Fibroblast of lung (primary cell): Measurements from ENCODE around the gene HOXC9. TPM values are rescaled to one million over a fixed set of nuclear protein-coding genes. Genes with fewer than 3 reads are reported as not detected.

ENCODE experiments used
- DNase-seq, 2 donors: peaks; one replicate each; pipeline versions ENCODE4 v3.0.0 to v3.0.0-alpha.2; 2010; ENCODE audit warnings: low read depth in 2 of 2
- H2AFZ ChIP-seq: 2 replicates; pipeline ENCODE4 v1.5.1; 2012; ENCODE audit warnings: low read length, control low read depth, inconsistent platforms
- H3K27ac ChIP-seq: 2 replicates; pipeline ENCODE4 v1.5.1; 2011; ENCODE audit warnings: low read length, control low read depth; ENCODE audit not compliant: insufficient read depth
- H3K27me3 ChIP-seq: 2 replicates; pipeline ENCODE4 v1.5.1; 2011; ENCODE audit warnings: mild to moderate bottlenecking, low read length; ENCODE audit not compliant: control insufficient read depth, insufficient read depth
- H3K36me3 ChIP-seq: 2 replicates; pipeline ENCODE4 v1.5.1; 2011; ENCODE audit warnings: low read length; ENCODE audit not compliant: control insufficient read depth, insufficient read depth
- H3K4me1 ChIP-seq: 2 replicates; pipeline ENCODE4 v1.5.1; 2011; ENCODE audit warnings: low read length; ENCODE audit not compliant: control insufficient read depth, insufficient read depth; ENCODE audit errors: extremely low read depth
- H3K4me2 ChIP-seq: 2 replicates; pipeline ENCODE4 v1.5.1; 2011; ENCODE audit warnings: low read length, control low read depth; ENCODE audit not compliant: insufficient read depth; ENCODE audit errors: extremely low read depth
- H3K4me3 ChIP-seq, 4 experiments: fragments of 200-600 bp in 1 of 4; sonication (generic) in 1 of 4; replicated peaks in 1 of 4; 2 replicates each; pipeline ENCODE4 v1.5.1; 2011 to 2016; ENCODE audit warnings: low read length in 4 of 4, low read depth in 3 of 4, mild to moderate bottlenecking in 3 of 4, control low read depth in 2 of 4, inconsistent platforms in 1 of 4, mixed read lengths in 1 of 4; ENCODE audit not compliant: insufficient read depth in 1 of 4; ENCODE audit errors: control extremely low read depth in 1 of 4
- H3K79me2 ChIP-seq: 2 replicates; pipeline ENCODE4 v1.5.1; 2012; ENCODE audit warnings: mild to moderate bottlenecking, low read length, inconsistent platforms; ENCODE audit not compliant: control insufficient read depth, insufficient read depth
- H3K9ac ChIP-seq: 2 replicates; pipeline ENCODE4 v1.5.1; 2011; ENCODE audit warnings: mild to moderate bottlenecking, low read length, control low read depth; ENCODE audit not compliant: insufficient read depth
- H3K9me3 ChIP-seq: 2 replicates; pipeline ENCODE4 v1.5.1; 2012; ENCODE audit warnings: low read depth, low read length; ENCODE audit not compliant: control insufficient read depth, insufficient read depth
- H4K20me1 ChIP-seq: 2 replicates; pipeline ENCODE4 v1.5.1; 2011; ENCODE audit warnings: low read length; ENCODE audit not compliant: control insufficient read depth, insufficient read depth; ENCODE audit errors: extremely low read depth
- EZH2 ChIP-seq: IDR thresholded peaks from 2 replicates; pipeline ENCODE4 v1.5.1; 2012; ENCODE audit warnings: low read length, control low read depth, mild to moderate bottlenecking; ENCODE audit errors: missing control alignments
- polyA plus RNA-seq, 2 donors: library from polyadenylated mRNA; depleted of rRNA in 1 of 2; stranded (reverse) in 1 of 2; unstranded in 1 of 2; fragments of >200 nt; gene quantifications; 2 replicates each; pipeline ENCODE4 v1.2.1, GENCODE V29; 2011 to 2012; ENCODE audit warnings: missing spikeins in 1 of 2
- total RNA-seq: library from RNA; depleted of rRNA; stranded (reverse); fragments of >200 nt; gene quantifications from 2 replicates; pipeline ENCODE4 v1.2.1, GENCODE V29; 2014
- TF ChIP-seq, protein P1 (sequence below), 2 donors: IDR thresholded peaks in 1 of 2; conservative IDR thresholded peaks in 1 of 2; 1 replicate in 1 of 2; 2 replicates in 1 of 2; pipeline ENCODE4 v1.5.1; 2011 to 2012; ENCODE audit warnings: low read length in 2 of 2, control low read depth in 1 of 2, inconsistent platforms in 1 of 2, low read depth in 1 of 2, mild to moderate bottlenecking in 1 of 2

HOXC9 gene
- total and polyA plus RNA-seq, 2 donors (not counting 1 experiment from before 2014, with no cell fraction given), result 0.24 TPM; not detected in 1

DNA sequence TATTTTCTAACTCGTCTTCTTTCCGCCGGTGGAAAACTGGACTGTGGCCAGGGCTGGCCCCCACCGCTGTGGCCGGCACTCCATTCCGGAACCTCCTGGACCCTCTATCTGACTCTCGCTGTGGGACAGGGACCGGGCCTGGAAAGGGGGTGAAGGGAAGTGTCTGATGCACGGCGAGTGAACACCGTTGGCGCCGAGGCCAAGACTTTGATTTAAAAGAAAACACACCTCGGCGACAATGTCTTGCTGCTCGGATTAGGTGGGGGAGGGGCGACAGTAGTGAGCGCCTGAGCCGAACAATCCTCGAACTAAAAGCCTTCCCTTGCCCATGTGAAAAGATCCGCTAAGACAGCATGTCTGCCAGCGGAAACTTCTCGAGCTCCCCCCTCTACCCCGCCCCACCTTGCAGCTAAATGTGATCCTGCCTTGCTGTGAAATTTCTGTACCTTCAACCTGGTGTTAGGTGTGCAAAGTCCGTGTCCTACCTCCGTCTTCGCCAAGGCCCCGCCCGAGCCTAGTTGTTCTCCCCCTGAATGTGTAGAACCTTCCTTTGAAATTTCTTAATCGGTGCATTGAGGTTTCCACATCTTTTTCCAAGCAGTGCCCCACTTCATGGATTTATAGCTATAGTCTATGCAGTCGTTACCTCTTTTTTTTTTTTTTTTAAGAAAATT is 24.3 kb upstream of the HOXC9 start:
- no peak overlapping the region for H3K27ac ChIP-seq
- no peaks in the 10 kb centered on the region for H3K9me3 ChIP-seq
- no peak overlapping the region for H2AFZ ChIP-seq
- H3K79me2 ChIP-seq, result no peaks in the 10 kb centered on the region
- H3K9ac ChIP-seq, result no peak overlapping the region
- H3K4me2 ChIP-seq, result no peak overlapping the region
- H3K4me1 ChIP-seq, result no peaks in the 10 kb centered on the region
- no peaks in the 10 kb centered on the region for H4K20me1 ChIP-seq
- no peaks in the 10 kb centered on the region for H3K36me3 ChIP-seq
- DNase-seq, result no peak
- peaks cover 92% of the 10 kb centered on the region for H3K27me3 ChIP-seq
- no peak overlapping the region for H3K4me3 ChIP-seq
- peak; percentile 85 for TF ChIP-seq EZH2
- TF ChIP-seq, protein P1, sequence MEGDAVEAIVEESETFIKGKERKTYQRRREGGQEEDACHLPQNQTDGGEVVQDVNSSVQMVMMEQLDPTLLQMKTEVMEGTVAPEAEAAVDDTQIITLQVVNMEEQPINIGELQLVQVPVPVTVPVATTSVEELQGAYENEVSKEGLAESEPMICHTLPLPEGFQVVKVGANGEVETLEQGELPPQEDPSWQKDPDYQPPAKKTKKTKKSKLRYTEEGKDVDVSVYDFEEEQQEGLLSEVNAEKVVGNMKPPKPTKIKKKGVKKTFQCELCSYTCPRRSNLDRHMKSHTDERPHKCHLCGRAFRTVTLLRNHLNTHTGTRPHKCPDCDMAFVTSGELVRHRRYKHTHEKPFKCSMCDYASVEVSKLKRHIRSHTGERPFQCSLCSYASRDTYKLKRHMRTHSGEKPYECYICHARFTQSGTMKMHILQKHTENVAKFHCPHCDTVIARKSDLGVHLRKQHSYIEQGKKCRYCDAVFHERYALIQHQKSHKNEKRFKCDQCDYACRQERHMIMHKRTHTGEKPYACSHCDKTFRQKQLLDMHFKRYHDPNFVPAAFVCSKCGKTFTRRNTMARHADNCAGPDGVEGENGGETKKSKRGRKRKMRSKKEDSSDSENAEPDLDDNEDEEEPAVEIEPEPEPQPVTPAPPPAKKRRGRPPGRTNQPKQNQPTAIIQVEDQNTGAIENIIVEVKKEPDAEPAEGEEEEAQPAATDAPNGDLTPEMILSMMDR (conservative IDR thresholded peaks at IDR 0.05 in 1 of 2, IDR thresholded peaks at IDR 0.05 in 1 of 2; ENCODE audit: low read depth in 1 of 2, low read length in 2 of 2), result no peak

DNA sequence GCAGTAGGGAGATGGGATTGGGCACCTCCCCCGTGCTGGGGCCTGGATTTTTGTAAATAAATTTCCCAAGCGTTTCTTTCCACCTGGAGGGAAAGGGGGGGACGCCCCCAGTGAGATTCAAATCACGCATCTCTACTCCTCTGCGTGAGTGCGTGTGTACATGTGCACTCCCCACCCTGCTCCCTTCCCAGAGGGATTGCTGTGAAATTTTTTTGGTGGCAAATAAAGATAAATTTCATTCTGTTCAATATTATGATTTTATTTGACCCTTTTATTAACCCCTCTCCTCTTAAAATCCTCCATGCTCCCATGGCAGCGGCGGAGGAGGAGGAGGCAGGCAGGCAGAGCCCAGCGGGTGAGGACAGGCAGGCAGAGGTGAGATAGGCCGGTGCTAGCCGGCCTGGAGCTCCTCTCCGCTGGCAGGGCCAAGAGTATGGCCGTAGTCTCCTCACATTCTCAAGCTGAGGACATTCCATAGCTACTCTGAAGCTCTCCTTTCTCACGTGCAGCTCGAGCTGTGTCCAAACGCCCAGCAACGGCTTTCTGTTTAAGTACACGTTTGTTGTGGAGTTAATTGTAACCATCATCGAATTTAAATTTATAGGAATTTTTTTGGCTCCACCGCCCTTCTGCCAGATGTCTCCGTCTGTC is 23.7 kb upstream of the HOXC9 start:
- H3K36me3 ChIP-seq, result no peaks in the 10 kb centered on the region
- no peak overlapping the region for H3K4me3 ChIP-seq
- H3K4me2 ChIP-seq, result no peak overlapping the region
- no peak for TF ChIP-seq EZH2
- TF ChIP-seq, protein P1 (conservative IDR thresholded peaks at IDR 0.05 in 1 of 2, IDR thresholded peaks at IDR 0.05 in 1 of 2; ENCODE audit: low read depth in 1 of 2, low read length in 2 of 2), result no peak
- H3K79me2 ChIP-seq, result no peaks in the 10 kb centered on the region
- no peaks in the 10 kb centered on the region for H3K4me1 ChIP-seq
- H3K9ac ChIP-seq, result no peak overlapping the region
- DNase-seq, result no peak
- H3K9me3 ChIP-seq, result no peaks in the 10 kb centered on the region
- H4K20me1 ChIP-seq, result no peaks in the 10 kb centered on the region
- peaks cover 92% of the 10 kb centered on the region for H3K27me3 ChIP-seq
- no peak overlapping the region for H3K27ac ChIP-seq
- H2AFZ ChIP-seq, result no peak overlapping the region

- Histone ChIP-seq H3K4me3 (no peak overlapping the region), H3K27me3 (peaks cover 92% of the 10 kb centered on the region), H3K9me3 (no peaks in the 10 kb centered on the region), H3K36me3 (no peaks in the 10 kb centered on the region), H2AFZ (no peak overlapping the region), H3K27ac (no peak overlapping the region), H3K79me2 (no peaks in the 10 kb centered on the region), H3K9ac (no peak overlapping the region), H3K4me1 (no peaks in the 10 kb centered on the region), H3K4me2 (no peak overlapping the region), H4K20me1 (no peaks in the 10 kb centered on the region)
- TF ChIP-seq, protein P1 (conservative IDR thresholded peaks at IDR 0.05 in 1 of 2, IDR thresholded peaks at IDR 0.05 in 1 of 2; ENCODE audit: low read depth in 1 of 2, low read length in 2 of 2), result no peak
- no peak for TF ChIP-seq EZH2
- no peak for DNase-seq
Observed at GRCh38 chr12:53976823-53977595, 23.0 kb upstream of the HOXC9 start.
